ENCODE results near the gene COG6.

DNA sequence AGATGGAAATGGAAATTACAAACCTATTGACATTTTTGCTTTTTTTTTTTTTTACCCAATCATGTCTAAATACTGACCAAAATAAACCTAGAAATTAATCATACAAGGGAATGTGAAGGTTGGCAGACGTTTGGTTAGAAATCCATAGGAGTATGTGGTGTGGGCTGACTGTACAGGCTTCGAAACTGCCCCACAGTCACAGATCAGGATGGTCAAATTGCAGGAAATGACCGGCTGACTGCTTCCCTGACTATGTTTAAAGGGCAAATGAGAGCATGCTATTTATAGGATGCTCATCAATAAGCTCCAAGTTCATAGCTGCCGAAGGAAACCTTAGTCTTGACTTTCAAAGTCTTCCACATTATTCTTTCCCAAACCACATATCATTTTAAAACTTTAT lies 118.4 kb downstream of the COG6 start:
- TF ChIP-seq EZH2 (IDR thresholded peaks at IDR 0.05; ENCODE audit: insufficient read depth, poor library complexity, severe bottlenecking), result no peak
- no peak for TF ChIP-seq EZH2phosphoT487 (IDR thresholded peaks at IDR 0.05; ENCODE audit: insufficient read depth, low read depth)

Measured in GM23248 (cell line).